Activated CD4-positive, alpha-beta T cell treated with anti-CD3 and anti-CD28 coated beads, Interleukin-2, amount 50 U/mL, for 16 hours (primary cell): Measurements from ENCODE around the gene CHRM3.

ENCODE experiments used
- DNase-seq: peaks from one replicate; pipeline ENCODE4 v3.0.0-alpha.2; 2020

Gene CHRM3

DNA sequence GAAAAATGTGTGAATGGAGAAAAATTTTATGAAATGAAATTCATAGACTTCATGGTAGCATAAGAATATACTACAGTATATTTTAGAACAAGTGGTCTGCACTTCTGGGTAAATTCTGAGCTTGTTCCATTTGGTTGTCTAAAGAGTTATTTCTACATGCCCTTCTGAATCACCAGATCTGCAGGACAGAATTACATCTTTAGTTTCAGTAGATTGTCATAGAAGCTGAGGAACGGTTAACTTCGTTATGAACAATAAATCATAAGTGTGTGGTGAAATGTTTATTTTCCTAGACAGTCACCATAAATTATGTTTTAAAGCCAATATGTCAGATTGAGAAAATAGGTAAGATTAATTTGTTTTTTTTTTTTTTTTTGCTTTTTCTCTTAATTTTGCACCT lies 30.9 kb downstream of the CHRM3 start:
- DNase-seq, result no peak

DNA sequence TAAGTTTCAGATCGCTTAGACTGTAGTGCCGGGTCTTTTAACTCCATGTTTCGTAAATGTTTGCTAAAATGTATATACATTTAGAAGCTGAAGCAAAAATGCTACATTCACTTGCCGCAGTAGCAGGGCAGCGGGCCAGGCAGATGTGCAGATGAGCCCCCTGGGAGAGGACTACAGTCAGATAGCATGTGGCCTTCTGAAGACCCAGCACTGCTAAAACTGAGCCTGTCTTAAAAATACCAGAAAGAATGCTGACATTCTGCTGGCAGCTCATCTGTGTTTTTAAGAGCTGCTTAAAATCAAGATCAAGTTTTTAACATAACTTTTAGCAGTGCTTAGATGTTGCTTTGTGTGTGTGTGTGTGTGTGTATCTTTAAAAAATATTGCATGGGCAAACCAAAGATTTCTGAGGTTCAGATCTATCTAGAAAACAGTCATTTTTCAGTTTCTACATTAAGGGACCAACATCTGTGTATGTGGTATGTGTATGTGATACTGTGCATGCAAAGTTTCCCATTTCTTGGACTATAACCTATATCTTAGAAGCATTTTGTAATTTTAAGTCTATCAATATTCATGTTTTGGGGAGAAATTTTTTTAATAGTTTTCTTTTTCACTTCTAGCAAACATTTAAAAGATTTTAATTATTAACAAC lies 31.7 kb downstream of the CHRM3 start:
- no peak for DNase-seq

DNA sequence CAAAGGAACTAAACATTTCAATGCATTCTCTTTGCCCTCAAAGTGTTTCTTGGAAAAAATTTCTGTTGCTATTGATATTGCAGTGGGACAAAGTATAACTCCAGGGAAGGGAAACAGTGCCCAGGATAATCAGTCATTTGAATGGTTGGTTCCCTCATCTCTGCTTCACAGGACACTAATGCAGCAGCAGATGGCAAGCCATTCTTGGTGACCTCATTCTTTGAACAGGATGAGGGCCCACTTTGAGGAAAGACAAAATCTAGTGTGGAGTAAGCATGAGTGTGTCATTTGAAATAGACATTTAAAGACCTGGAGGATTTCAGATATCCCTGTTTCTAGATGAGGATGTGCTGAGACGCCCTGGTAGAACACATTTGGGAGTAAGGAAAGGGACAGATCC lies 32.3 kb downstream of the CHRM3 start:
- DNase-seq, result no peak

DNA sequence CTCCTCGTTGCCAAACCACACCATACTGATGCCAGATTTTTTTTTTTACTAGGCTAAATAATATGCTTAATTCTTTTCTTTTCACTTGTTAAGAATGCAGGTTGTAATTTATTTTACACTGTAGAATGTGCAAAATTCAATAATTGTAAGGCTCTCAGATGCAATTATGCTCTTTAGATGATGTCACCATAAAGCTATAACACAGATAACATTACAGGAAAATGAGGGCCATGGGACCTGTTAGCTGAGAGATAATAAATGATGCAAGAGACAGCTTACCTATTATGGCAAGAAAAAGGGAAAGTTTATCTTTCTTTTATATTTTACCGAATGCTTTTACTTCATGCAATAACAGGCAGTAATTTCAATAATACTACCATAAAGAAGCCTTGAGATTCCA lies 35.4 kb downstream of the CHRM3 start:
- DNase-seq, result no peak

DNA sequence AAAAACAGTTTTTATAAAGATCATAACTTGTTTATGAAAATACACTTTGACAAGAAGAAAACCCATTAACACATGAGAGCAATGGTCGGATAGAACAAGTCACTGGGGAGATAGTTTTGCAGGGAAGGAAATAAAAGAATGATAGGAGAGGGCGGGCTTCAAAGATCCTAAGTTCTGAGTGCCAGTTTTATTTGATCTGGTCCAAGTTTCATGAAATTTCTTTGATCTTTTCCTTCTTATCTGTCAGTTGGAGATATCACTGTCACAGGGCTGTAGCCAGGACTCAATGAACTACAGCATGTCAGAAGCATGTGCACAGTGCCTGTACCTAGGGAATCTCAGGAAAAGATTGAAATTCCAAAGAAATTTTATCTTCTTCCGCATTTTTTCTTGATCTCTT lies 36.5 kb downstream of the CHRM3 start:
- no peak for DNase-seq

DNA sequence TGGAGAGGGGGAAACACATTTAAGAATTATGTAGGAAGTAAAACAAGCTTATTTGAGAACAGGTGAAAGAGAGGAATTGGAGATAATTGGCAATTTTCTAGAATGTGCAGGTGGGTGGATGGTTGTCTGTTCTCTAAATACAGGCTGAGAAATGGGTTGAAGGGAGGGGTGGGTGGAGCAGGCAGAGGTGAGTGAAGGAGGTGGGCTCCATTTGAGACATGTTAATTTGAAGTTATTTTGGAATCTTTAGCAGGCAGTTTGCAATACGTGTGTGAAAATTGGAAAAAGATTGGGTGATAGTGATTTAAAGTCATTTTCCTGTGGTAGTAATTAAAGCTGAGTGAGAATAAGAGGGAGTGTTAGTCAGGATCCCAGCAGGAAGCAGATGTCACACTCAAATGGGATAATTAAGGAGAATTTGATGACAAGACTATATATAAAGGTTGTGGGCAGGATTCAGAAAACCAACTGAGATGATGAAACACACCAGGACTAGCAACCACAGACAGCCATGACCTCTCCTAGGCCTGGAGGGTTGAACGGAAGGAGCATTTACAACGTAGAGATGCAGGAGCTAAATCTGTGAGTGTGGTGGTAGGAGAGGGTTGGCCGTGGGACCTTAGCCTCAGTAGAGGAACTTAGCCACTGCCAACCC lies 40.6 kb downstream of the CHRM3 start:
- DNase-seq, result no peak

DNA sequence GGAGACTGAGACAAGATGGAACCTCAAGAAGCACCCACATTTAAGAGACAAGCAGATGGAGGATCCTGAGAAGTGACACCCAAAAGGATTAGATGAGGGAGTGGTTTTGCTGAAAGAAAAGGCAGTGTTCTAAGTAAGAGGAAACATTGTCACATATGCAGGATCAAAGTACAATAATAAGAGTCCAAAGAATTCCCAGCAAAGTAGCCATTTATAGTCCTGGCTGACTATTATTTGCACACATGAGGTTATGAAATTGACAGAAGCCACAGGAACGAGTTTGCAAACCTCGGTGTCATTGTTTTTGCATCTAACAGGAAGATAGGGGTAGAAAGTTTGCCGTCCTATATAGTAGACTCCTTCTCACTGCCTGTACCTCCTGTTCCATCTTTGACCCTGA lies 41.3 kb downstream of the CHRM3 start:
- DNase-seq, result no peak

DNA sequence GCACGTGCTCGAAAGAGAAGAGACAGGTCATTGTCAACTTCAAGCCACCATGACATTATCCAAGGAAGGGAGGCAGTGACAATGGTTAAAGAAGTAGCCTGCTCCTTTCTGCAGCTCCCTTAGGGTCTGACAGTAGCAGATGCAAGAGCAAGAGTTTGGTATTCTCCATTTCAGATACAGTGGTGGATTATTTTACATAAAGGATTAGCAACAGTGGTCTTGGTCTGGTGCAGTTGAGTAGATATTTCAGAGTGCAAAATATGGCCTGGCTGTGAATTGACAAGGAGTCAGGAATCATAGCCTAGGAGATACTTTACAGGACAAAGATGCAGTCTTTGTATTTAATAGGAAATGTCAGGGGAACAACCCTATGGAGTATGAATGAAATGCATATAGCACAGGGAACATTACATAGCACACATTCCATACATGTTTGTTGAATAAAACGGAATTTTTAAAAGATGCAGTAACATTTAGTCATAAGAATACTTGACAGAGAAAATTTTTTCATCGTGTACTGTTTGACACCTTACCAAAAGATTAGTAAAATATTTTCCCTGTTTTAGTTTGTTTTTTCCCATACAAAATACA lies 41.8 kb downstream of the CHRM3 start:
- DNase-seq, result no peak

DNA sequence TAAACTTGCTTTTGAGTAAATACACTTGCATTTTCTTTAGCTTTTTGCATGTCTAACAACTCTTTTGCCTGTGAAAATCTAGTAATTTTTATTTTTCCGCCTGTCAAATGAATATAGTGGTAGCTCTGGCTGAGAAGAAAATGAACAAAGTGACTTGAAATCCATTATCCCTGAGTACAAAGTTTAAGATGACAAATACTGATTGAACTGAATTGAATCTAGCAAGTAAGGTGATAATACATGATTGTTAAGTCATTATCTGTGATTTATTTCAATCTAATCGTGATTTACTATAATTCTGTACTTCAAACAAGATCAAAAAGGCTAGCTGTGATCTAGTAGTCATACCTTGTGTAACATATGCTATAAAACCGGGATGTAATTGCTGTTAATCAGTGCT lies 42.8 kb downstream of the CHRM3 start:
- no peak for DNase-seq

DNA sequence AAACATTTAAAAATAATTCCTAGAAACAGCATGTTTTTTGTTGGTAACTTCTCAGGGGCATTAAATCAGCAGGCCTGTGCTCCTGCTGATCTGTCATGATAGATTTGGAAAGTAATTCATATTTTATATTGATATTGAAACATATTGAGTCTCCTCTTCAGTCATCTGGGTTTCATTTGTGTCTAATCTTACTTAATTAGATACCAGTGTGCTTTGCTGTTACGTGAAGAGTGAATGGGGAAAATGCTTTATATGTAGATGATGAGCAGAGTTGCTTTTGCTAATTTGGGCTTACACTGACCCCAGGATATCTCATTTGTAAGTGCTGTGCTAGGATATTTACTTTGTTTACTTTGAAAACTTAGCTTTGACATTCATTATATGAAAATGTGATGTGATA lies 45.9 kb downstream of the CHRM3 start:
- DNase-seq, result no peak

DNA sequence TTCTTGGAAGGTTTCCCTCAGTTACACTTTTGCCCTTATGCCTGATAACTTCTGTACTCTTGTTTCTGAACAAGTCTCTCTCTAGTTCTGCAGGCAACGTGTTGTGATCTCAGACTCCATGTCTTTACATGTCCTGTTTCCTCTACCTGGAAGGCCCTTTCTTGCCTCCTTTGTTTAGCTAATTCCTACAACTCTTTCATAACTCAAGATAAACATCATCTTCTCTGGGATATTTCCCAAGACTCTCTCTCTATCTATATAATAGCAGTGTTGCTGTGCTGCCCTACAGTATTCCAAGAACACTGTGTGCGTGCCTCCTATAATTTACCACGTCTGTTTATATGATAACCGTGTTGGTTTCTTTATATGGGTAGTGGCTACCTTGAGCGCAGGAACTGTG lies 47.8 kb downstream of the CHRM3 start:
- no peak for DNase-seq
